K562 (cell line): ENCODE measurements around the gene ALG13. TPM values are rescaled to one million over a fixed set of nuclear protein-coding genes. Genes with fewer than 3 reads are reported as not detected.

Experiments
- FOXJ3 ChIP-seq: sonication (generic); formaldehyde crosslinking; IDR thresholded peaks from 2 replicates; pipeline ENCODE4 v1.4.0; 2020; ENCODE audit warnings: mild to moderate bottlenecking, missing genetic modification reagents
- HIVEP1 ChIP-seq: fragments of 250-450 bp; sonication (Bioruptor Pico); IDR thresholded peaks from 2 replicates; pipeline ENCODE4 v1.4.0; 2020; ENCODE audit warnings: mild to moderate bottlenecking
- HMGXB4 ChIP-seq: sonication (generic); formaldehyde crosslinking; IDR thresholded peaks from 2 replicates; pipeline ENCODE4 v1.8.1; 2023; ENCODE audit warnings: mild to moderate bottlenecking, missing genetic modification reagents
- MYC ChIP-seq, 2 experiments: fragments of 250-450 bp in 1 of 2; sonication (Bioruptor Pico) in 1 of 2; IDR thresholded peaks; 2 replicates each; pipeline versions ENCODE4 v1.5.1 to v1.6.1; 2012 to 2021; ENCODE audit warnings: low read depth in 2 of 2, borderline replicate concordance in 1 of 2, improper control_type of control experiment in 1 of 2, low read length in 1 of 2, mild to moderate bottlenecking in 1 of 2, moderate library complexity in 1 of 2
- PRMT5 ChIP-seq: sonication (generic); formaldehyde crosslinking; IDR thresholded peaks from 2 replicates; pipeline ENCODE4 v1.5.0; 2020; ENCODE audit warnings: missing genetic modification reagents
- RBBP5 ChIP-seq: fragments of 200-600 bp; sonication (generic); IDR thresholded peaks from 2 replicates; pipeline ENCODE4 v1.6.1; 2012; ENCODE audit warnings: borderline replicate concordance, mild to moderate bottlenecking, low read length, control low read depth, inconsistent platforms; ENCODE audit not compliant: insufficient read depth, poor library complexity, severe bottlenecking
- SIX5 ChIP-seq, 2 experiments: IDR thresholded peaks; 2 replicates each; pipeline ENCODE4 v1.6.1; 2011; ENCODE audit warnings: low read length in 2 of 2, borderline replicate concordance in 1 of 2, low read depth in 1 of 2, mild to moderate bottlenecking in 1 of 2, moderate library complexity in 1 of 2; ENCODE audit not compliant: insufficient read depth in 1 of 2
- SMAD4 ChIP-seq: fragments of 250-450 bp; sonication (Bioruptor Pico); conservative IDR thresholded peaks from 2 replicates; pipeline ENCODE4 v1.8.0; 2021; ENCODE audit warnings: inconsistent platforms, mild to moderate bottlenecking, moderate library complexity
- TEAD2 ChIP-seq: fragments of 450-650 bp; IDR thresholded peaks from 2 replicates; pipeline ENCODE4 v1.6.1; 2016; ENCODE audit warnings: missing genetic modification characterization, control low read depth, missing compliant biosample characterization
- ZBTB49 ChIP-seq: sonication (generic); formaldehyde crosslinking; IDR thresholded peaks from 2 replicates; pipeline ENCODE4 v1.8.0; 2022; ENCODE audit warnings: missing genetic modification reagents, mild to moderate bottlenecking, borderline replicate concordance
- polyA plus RNA-seq, 8 experiments: library from polyadenylated mRNA; depleted of rRNA in 4 of 8; stranded (reverse) in 5 of 8; unstranded in 3 of 8; fragments of >200 nt; fragmentation: Nextera tagmentation in 2 of 8; fragmentation: Illumina TruSeq in 1 of 8; extraction: Ambion mirVana in 2 of 8; extraction: Trizol in 1 of 8; gene quantifications; 2 replicates each; pipeline versions ENCODE4 v1.2.1 to v1.2.3, GENCODE V29; 2011 to 2014; ENCODE audit warnings: inconsistent platforms in 1 of 8, missing spikeins in 1 of 8
- total RNA-seq, 7 experiments: library from RNA; depleted of rRNA in 6 of 7; stranded (reverse); fragments of >200 nt in 6 of 7; fragmentation: Illumina TruSeq in 2 of 7; extraction: Trizol in 2 of 7; gene quantifications; 2 replicates each; pipeline versions ENCODE4 v1.2.1 to v1.2.3, GENCODE V29; 2011 to 2021; ENCODE audit warnings: low replicate concordance in 1 of 7
- TF ChIP-seq, protein P1 (sequence below): sonication (generic); formaldehyde crosslinking; IDR thresholded peaks from 2 replicates; pipeline ENCODE4 v1.9.0; 2022; ENCODE audit warnings: mild to moderate bottlenecking, missing genetic modification reagents
- TF ChIP-seq, protein P2 (sequence below): sonication (generic); formaldehyde crosslinking; IDR thresholded peaks from 2 replicates; pipeline ENCODE4 v1.8.0; 2022; ENCODE audit warnings: missing genetic modification reagents, mild to moderate bottlenecking, borderline replicate concordance

The ALG13 gene
- total and polyA plus RNA-seq, 9 of the 15 experiments (the other 6 are each of a cell fraction or from before 2014, with no cell fraction given): 40.3 to 117 (median 68.2) TPM

GRCh38 chrX:111646515-111646914, 34.5 kb upstream of the ALG13 start (continued):
- no peak for TF ChIP-seq HIVEP1 (CRISPR knock-in tag)
- no peak for TF ChIP-seq MYC (IDR thresholded peaks at IDR 0.05; ENCODE audit: low read depth, low read length)
- TF ChIP-seq MYC (CRISPR knock-in tag; IDR thresholded peaks at IDR 0.05; ENCODE audit: borderline replicate concordance, low read depth): no peak
- TF ChIP-seq, protein P1, sequence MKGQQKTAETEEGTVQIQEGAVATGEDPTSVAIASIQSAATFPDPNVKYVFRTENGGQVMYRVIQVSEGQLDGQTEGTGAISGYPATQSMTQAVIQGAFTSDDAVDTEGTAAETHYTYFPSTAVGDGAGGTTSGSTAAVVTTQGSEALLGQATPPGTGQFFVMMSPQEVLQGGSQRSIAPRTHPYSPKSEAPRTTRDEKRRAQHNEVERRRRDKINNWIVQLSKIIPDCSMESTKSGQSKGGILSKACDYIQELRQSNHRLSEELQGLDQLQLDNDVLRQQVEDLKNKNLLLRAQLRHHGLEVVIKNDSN (CRISPR knock-in tag): no peak
- TF ChIP-seq PRMT5 (CRISPR knock-in tag): no peak
- no peak for TF ChIP-seq HMGXB4 (CRISPR knock-in tag)
- no peak for TF ChIP-seq ZBTB49 (CRISPR knock-in tag)
- TF ChIP-seq FOXJ3 (CRISPR knock-in tag): no peak
- TF ChIP-seq SIX5 (IDR thresholded peaks at IDR 0.05; ENCODE audit: borderline replicate concordance in 1 of 2, insufficient read depth in 1 of 2, low read depth in 1 of 2, low read length in 2 of 2): no peak
- TF ChIP-seq, protein P2, sequence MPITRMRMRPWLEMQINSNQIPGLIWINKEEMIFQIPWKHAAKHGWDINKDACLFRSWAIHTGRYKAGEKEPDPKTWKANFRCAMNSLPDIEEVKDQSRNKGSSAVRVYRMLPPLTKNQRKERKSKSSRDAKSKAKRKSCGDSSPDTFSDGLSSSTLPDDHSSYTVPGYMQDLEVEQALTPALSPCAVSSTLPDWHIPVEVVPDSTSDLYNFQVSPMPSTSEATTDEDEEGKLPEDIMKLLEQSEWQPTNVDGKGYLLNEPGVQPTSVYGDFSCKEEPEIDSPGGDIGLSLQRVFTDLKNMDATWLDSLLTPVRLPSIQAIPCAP (CRISPR knock-in tag): no peak
- TF ChIP-seq RBBP5: no peak
- TF ChIP-seq TEAD2: no peak
- peak; percentile 38; the same call in 1 of the 2 replicates for TF ChIP-seq SMAD4
